C4-2B (cell line): ENCODE results near the gene SLC16A5.

Experiments used
- CTCF ChIP-seq: fragments of 450-650 bp; conservative IDR thresholded peaks from 2 replicates; pipeline ENCODE4 v1.5.1; 2017; ENCODE audit warnings: mild to moderate bottlenecking
- ZFX ChIP-seq: fragments of 450-650 bp; IDR thresholded peaks from 2 replicates; pipeline ENCODE4 v1.6.1; 2017

- TF ChIP-seq CTCF (no peak), ZFX (no peak)
These were observed 40.2 kb upstream of the SLC16A5 start for GRCh38 chr17:75047398-75048098.
